HUES48 (cell line): Measurements from ENCODE around the gene LRRC27.
"Not testable (repeated sequence)": the region's sequence is repeated elsewhere in the genome, so short reads cannot be mapped to it uniquely, and the experiment has no call there.

Source experiments
- H3K27ac ChIP-seq: one replicate; pipeline ENCODE4 v1.7.0; 2013; ENCODE audit warnings: low read depth, low read length, inconsistent platforms
- H3K27me3 ChIP-seq: 2 replicates; pipeline ENCODE4 v1.6.1; 2013; ENCODE audit warnings: mild to moderate bottlenecking, low read length; ENCODE audit not compliant: control insufficient read depth, insufficient read depth
- H3K36me3 ChIP-seq: 2 replicates; pipeline ENCODE4 v1.6.1; 2013; ENCODE audit warnings: low read length; ENCODE audit not compliant: control insufficient read depth, insufficient read depth
- H3K4me1 ChIP-seq: 2 replicates; pipeline ENCODE4 v1.6.1; 2013; ENCODE audit warnings: mild to moderate bottlenecking, low read length; ENCODE audit not compliant: control insufficient read depth, insufficient read depth
- H3K4me3 ChIP-seq: 2 replicates; pipeline ENCODE4 v1.5.1; 2013; ENCODE audit warnings: mild to moderate bottlenecking, low read depth, low read length
- H3K9ac ChIP-seq: 2 replicates; pipeline ENCODE4 v1.6.1; 2013; ENCODE audit warnings: mild to moderate bottlenecking, low read depth, low read length, moderate library complexity
- H3K9me3 ChIP-seq: 2 replicates; pipeline ENCODE4 v1.6.1; 2013; ENCODE audit warnings: low read length; ENCODE audit not compliant: control insufficient read depth, insufficient read depth

LRRC27 gene

DNA sequence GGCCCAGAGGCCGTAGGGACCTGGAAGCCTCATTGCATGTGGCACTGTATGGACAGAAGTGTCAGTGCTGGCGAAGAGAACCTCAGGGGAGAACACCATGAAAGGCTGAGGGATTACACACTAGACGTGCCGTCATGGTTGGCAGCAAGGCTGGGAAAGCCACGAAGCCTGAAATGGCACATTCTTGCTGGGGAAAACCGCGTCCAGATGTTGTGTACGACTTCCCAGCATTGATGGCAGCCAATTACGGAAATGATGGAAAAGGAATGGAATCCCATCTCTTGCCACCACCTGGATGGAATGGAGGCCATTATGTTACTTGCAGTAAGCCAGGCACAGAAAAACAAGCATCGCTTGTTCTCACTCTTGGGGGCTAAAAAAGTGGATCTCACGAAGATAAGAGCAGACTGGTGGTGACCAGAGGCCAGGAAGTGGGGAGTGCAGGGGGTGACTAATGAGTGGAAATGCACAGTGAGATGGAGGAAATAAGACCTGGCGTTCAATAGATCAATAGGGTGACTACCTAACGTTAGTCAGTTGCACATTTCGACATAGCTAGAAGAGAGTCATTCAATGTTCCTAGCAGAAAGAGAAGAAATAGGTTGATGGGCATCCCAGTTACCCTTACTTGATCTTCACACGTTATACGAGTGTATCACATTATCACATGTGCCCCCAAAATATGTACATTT is 50.4 kb downstream of the LRRC27 start:
- Histone ChIP-seq H3K27me3 (no peaks in the 10 kb centered on the region), H3K4me1 (no peaks in the 10 kb centered on the region), H3K9ac (no peak overlapping the region), H3K36me3 (no peaks in the 10 kb centered on the region), H3K27ac (no peak overlapping the region), H3K4me3 (no peak overlapping the region), H3K9me3 (no peaks in the 10 kb centered on the region)

DNA sequence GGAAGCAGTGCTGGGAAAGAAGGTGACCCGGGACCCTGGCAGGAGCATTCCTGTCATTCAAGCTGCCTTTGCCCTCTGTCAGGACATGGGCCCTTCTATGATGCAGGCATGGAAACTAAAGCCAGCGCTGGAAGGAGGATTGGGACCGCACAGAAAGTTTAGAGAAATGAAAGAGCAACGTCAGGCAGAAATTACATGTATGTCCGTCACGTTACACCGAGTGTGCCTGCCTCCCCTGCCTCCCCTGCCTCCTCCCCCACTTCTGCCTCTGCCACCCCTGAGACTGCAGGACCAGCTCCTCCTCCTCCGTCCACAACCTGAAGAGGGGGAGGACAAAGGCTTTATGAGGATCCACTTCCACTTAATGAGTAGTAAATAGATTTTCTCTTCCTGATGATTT is 51.1 kb downstream of the LRRC27 start:
- no peaks in the 10 kb centered on the region for H3K27me3 ChIP-seq
- H3K4me3 ChIP-seq = no peak overlapping the region

DNA sequence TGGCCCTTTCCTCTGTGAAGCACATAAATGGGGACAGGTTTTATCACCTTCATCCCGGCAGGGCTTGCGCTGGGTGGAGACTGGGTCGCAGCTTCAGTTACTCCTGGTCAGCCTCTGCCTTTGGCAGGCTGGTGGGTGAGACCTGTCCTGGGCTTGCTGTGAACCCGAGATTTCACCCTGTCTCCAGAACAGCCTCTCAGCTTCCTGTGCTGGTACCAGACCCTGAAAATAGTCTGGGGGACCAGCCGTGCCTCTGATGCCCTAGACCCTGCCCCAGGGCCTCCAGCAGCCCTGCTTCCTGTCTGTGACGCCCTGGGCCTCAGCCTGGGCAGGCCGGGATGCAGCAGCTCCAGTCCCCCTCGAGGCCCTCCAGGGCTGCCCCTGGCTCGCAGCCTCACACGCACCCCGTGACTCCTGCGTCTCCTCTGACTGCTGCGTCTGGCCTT is 51.8 kb downstream of the LRRC27 start:
- Histone ChIP-seq H3K27me3 (no peaks in the 10 kb centered on the region), H3K4me1 (peaks cover 4% of the 10 kb centered on the region; the same call in 1 of the 2 replicates), H3K9ac (no peak overlapping the region), H3K4me3 (no peak overlapping the region), H3K36me3 (no peaks in the 10 kb centered on the region), H3K27ac (no peak overlapping the region), H3K9me3 (no peaks in the 10 kb centered on the region)

More for the DNA sequence above, 51.1 kb downstream of the LRRC27 start:
- Histone ChIP-seq H3K27ac (no peak overlapping the region), H3K9ac (no peak overlapping the region), H3K9me3 (no peaks in the 10 kb centered on the region), H3K36me3 (no peaks in the 10 kb centered on the region), H3K4me1 (peaks cover 4% of the 10 kb centered on the region; the same call in 1 of the 2 replicates)

DNA sequence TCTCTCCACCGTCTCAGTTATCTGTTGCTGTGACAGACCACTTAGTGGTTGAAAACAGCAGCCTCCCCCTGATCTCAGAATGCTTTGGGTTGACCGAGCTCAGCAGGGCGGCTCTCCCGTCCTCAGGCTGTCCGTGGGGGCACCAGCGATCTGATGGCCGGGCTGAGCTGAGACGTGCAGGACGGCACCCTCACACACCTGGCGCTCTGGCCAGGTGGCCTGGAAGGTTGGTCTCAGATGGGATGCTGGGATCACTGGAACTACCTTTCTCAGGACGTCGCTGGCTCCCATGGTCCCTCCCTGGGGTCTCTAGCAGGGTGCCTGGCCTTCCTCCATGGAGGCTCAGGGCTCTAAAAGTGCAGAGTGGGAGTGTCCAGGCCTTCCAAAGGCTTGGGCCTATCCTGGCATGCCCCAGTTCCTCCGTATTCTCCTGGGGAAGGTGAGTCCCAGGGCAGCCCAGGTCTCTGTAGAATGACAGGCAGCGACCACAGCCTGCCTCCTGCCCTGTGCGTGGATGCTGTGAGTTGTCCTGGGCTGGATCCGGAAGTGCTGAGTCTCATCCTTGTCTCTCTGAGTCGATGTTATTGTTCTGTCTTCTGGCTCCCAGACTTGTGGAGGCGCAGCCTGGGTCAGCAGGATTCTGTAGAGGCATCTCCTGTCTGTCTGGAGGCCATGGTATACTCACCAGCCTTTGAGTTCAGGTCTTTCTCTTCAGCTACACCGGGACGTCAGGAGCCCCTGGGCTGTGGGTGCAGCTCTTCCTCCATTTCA is 52.8 kb downstream of the LRRC27 start:
- peaks cover 4% of the 10 kb centered on the region; the same call in 1 of the 2 replicates for H3K4me1 ChIP-seq

DNA sequence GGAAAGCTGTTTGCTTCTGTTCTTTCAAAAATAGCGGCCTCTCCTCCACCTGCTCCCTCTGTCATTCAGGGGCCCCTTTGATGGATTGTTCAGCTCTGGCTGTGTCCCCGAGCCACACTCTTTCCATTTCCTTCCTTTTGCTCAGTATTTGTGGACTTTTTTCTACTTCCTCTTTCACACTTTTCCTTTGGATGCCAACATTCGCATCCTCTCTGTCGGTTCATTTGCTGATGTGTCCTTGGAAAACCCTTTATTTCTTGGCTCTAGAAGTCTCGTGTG is 53.3 kb downstream of the LRRC27 start:
- Histone ChIP-seq H3K27ac (no peak overlapping the region), H3K9me3 (no peaks in the 10 kb centered on the region), H3K4me1 (peaks cover 4% of the 10 kb centered on the region; the same call in 1 of the 2 replicates), H3K36me3 (no peaks in the 10 kb centered on the region), H3K4me3 (no peak overlapping the region), H3K27me3 (no peaks in the 10 kb centered on the region), H3K9ac (no peak overlapping the region)

More for the DNA sequence above, 52.8 kb downstream of the LRRC27 start:
- Histone ChIP-seq H3K4me3 (no peak overlapping the region), H3K27ac (no peak overlapping the region), H3K27me3 (no peaks in the 10 kb centered on the region), H3K36me3 (no peaks in the 10 kb centered on the region), H3K9ac (no peak overlapping the region), H3K9me3 (no peaks in the 10 kb centered on the region)

DNA sequence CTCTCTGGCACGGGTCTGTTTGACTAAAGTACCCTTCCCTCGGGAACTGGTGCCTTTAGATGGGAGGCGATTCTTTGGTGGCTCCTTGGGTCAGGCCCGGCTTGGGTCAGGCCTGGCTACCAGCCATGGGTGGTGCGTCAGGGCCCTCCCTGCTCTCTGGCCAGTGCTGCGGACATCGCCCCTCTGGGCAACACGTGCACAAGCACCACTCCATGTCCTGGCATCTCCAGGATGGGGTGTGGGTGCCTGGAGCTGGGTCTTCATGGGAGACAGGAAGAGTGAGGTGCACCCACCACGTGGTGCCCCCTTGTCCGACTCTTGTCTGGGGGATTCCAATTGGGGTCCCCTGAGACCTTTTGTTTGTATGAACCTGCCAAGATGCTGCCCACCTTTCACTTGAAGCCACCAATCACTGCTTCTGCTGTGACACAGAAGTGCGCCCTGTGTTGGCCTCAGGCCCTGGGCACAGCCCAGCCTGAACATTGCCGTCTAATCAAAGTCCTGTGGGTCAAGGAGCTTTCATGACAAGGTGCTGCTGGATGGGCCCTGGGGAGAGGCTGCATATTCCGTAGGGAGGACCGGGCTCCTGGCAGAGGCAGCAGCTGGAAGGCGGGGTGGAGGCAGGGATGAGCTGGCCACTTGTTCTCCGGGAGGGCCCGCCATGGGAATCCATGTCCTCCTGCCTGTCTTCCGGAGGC is 53.9 kb downstream of the LRRC27 start:
- no peak overlapping the region for H3K9ac ChIP-seq
- H3K27ac ChIP-seq = no peak overlapping the region
- H3K4me3 ChIP-seq = no peak overlapping the region
- H3K9me3 ChIP-seq = no peaks in the 10 kb centered on the region
- no peaks in the 10 kb centered on the region for H3K36me3 ChIP-seq
- peaks cover 4% of the 10 kb centered on the region; the same call in 1 of the 2 replicates for H3K4me1 ChIP-seq
- no peaks in the 10 kb centered on the region for H3K27me3 ChIP-seq

DNA sequence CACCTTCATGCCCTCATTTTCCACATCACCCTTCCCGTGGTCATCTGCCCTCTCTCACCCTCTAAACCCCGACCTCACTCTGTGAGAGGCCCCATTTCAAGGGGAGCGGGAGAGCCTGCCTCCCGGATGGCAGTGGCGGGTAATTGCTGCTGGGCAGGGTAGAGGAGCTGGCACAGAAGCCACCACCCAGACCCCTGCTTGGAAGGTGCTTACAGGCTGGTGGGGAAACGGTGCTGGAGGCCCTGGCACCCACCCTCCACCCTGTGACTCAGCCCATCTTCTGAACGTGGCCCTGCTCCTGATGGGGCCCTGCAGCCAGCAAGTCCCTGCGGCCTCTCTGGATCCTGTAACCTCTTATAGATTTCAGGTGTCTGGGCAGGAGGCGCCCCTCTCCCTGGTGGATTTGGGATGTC is 54.4 kb downstream of the LRRC27 start:
- H3K36me3 ChIP-seq = no peaks in the 10 kb centered on the region
- no peaks in the 10 kb centered on the region for H3K27me3 ChIP-seq
- no peaks in the 10 kb centered on the region for H3K9me3 ChIP-seq
- no peak overlapping the region for H3K27ac ChIP-seq
- H3K4me3 ChIP-seq = no peak overlapping the region
- H3K9ac ChIP-seq = no peak overlapping the region
- H3K4me1 ChIP-seq = peaks cover 4% of the 10 kb centered on the region; the same call in 1 of the 2 replicates

DNA sequence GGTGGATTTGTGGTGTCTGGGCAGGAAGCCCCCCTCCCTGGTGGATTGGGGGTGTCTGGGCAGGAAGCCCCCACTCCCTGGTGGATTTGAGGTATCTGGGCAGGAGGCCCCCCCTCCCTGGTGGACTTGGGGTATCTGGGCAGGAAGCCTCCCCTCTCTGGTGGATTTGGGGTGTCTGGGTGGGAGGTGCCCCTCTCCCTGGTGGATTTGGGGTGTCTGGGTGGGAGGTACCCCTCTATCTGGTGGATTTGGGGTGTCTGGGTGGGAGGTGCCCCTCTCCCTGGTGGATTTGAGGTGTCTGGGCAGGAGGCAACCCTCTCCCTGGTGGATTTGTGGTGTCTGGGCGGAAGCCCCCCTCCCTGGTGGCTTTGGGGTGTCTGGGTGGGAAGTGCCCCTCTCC is 54.9 kb downstream of the LRRC27 start:
- not testable (repeated sequence) for H3K4me1 ChIP-seq, H3K27ac ChIP-seq, H3K9ac ChIP-seq, H3K27me3 ChIP-seq, H3K4me3 ChIP-seq, H3K36me3 ChIP-seq, H3K9me3 ChIP-seq

DNA sequence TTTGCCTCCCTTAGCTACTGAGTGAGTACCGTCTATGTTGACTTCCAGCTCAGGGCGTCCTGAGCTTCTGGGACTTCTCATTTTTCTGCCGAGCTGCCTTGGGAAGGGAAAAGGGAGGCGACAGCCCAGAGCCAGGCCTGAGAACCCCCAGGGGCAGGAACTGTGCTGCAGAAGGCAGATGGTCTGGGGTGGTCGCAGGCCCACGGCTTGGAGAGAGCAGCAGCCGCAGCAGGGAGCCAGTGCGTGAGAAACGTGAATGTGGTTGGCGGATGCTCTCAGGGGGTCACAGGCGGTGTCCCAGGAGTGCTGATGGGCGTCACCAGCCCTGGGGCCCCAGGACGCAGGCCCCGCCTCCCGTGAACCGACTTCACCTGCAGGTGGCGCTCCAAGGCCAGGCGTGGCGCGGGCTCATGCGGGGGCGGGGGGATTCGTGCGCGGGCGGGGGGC is 55.8 kb downstream of the LRRC27 start:
- Histone ChIP-seq H3K4me3 (peak overlapping the region; percentile 48; the same call in 1 of the 2 replicates), H3K27me3 (no peaks in the 10 kb centered on the region), H3K27ac (peak overlapping the region; percentile 40), H3K9me3 (no peaks in the 10 kb centered on the region), H3K9ac (no peak overlapping the region; the same call in 1 of the 2 replicates), H3K4me1 (peaks cover 4% of the 10 kb centered on the region; the same call in 1 of the 2 replicates), H3K36me3 (no peaks in the 10 kb centered on the region)

DNA sequence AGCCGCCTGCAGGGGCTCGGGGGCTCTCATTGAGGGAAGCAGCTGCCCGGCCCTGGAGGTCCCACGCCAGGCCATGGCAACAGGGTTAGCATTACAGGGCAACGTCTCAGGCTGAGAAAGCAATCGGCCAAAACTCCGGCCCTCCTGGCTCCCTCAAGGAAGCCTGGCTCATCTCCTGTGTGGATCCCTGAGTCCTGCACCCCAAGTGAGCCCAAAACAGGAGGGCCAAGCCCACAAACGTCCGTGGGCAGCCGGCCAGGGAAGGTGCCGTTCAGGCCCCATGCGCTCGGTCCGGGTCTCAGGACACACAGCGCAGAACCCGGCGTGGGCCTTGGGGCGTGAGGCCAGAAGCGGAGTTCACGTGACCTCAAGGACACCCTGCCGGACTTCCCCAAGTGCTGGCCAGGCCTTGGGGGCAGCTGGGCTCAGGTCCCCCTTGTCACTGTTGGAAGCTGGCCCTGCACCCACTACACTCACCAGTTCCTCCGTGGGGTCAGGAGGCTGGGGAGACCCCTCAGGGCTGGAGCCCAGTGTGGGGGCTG is 57.0 kb downstream of the LRRC27 start:
- Histone ChIP-seq H3K27ac (peak overlapping the region; percentile 8), H3K9ac (no peak overlapping the region), H3K4me1 (peaks cover 4% of the 10 kb centered on the region; the same call in 1 of the 2 replicates), H3K36me3 (no peaks in the 10 kb centered on the region), H3K4me3 (no peak overlapping the region), H3K27me3 (no peaks in the 10 kb centered on the region), H3K9me3 (no peaks in the 10 kb centered on the region)
